ENCODE measurements around the gene TUBB4B. TPM values are rescaled to one million over a fixed set of nuclear protein-coding genes. Genes with fewer than 3 reads are reported as not detected.

TUBB4B gene
- total RNA-seq, 2 donors from 2014 or later: 353 to 486 TPM

GRCh38 chr9:137272241-137273094 is 31.4 kb downstream of the TUBB4B start:
- DNase-seq (no peak), ATAC-seq (no peak)
- intact Hi-C loops (cut with DNase I, micrococcal nuclease): no loop called here

- ATAC-seq (no peak), DNase-seq (no peak)
- intact Hi-C loops (cut with DNase I, micrococcal nuclease): no loop called here
Measured at GRCh38 chr9:137273095-137273490, 32.0 kb downstream of the TUBB4B start.

GRCh38 chr9:137273611-137274320 is 32.7 kb downstream of the TUBB4B start:
- DNase-seq (no peak), ATAC-seq (peak; percentile 2)
- intact Hi-C loops (cut with DNase I, micrococcal nuclease): no loop called here

GRCh38 chr9:137275203-137275587 is 34.1 kb downstream of the TUBB4B start:
- intact Hi-C loops (cut with DNase I, micrococcal nuclease): no loop called here
- DNase-seq: no peak
- ATAC-seq: no peak

- ATAC-seq: no peak
- intact Hi-C loops (cut with DNase I, micrococcal nuclease): no loop called here
- no peak for DNase-seq
Measured at GRCh38 chr9:137275588-137276472, 34.7 kb downstream of the TUBB4B start.

GRCh38 chr9:137276473-137277328 is 35.6 kb downstream of the TUBB4B start:
- intact Hi-C loops (cut with DNase I, micrococcal nuclease): no loop called here
- ATAC-seq: peak; percentile 42
- DNase-seq: peak; percentile 83 to 85

- intact Hi-C loops (cut with DNase I, micrococcal nuclease): no loop called here
- DNase-seq (peak; percentile 93 to 94), ATAC-seq (peak; percentile 75)
Measured at GRCh38 chr9:137277329-137278041, 36.4 kb downstream of the TUBB4B start, which contains the start of gene TOR4A. Gene TOR4A (plus strand): TSS chr9:137277726. CDS start chr9:137278690, 964 bp downstream.

- ATAC-seq (peak; percentile 37), DNase-seq (peak; percentile 42 to 67)
- intact Hi-C loops (cut with DNase I, micrococcal nuclease): no loop called here
Measured at GRCh38 chr9:137278061-137278701, 37.1 kb downstream of the TUBB4B start.

- intact Hi-C loops (cut with DNase I, micrococcal nuclease): no loop called here
- DNase-seq (no peak), ATAC-seq (no peak)
Measured at GRCh38 chr9:137278721-137279711, 37.9 kb downstream of the TUBB4B start.

- intact Hi-C loops (cut with DNase I, micrococcal nuclease): no loop called here
- no peak for DNase-seq
- no peak for ATAC-seq
Measured at GRCh38 chr9:137279741-137280473, 38.8 kb downstream of the TUBB4B start.

- no peak for DNase-seq
- intact Hi-C loops (cut with DNase I, micrococcal nuclease): no loop called here
- ATAC-seq: no peak
Measured at GRCh38 chr9:137280474-137281344, 39.6 kb downstream of the TUBB4B start.

- DNase-seq: no peak
- intact Hi-C loops (cut with DNase I, micrococcal nuclease): no loop called here
- ATAC-seq: no peak
Measured at GRCh38 chr9:137281345-137282116, 40.4 kb downstream of the TUBB4B start.

- DNase-seq: peak; percentile 74 to 82
- intact Hi-C loops (cut with DNase I, micrococcal nuclease): no loop called here
- peak; percentile 98 for ATAC-seq
Measured at GRCh38 chr9:137286975-137287383, 45.9 kb downstream of the TUBB4B start.

GRCh38 chr9:137293094-137293481 is 52.0 kb downstream of the TUBB4B start:
- intact Hi-C loops (cut with DNase I, micrococcal nuclease): loop anchor here in 1 of 2 donors (10.0 kb wide), 1 partner anchor 112 kb away; no protein-coding TSS in a partner anchor
- ATAC-seq (no peak), DNase-seq (peak; percentile 25 to 38)
